Left renal cortex interstitium (tissue), 4 donors: ENCODE results near the gene CTDP1. TPM values are rescaled to one million over a fixed set of nuclear protein-coding genes. Genes with fewer than 3 reads are reported as not detected.

ENCODE experiments used
- DNase-seq, 4 donors: peaks; one replicate each; pipeline ENCODE4 v3.0.0-alpha.2; 2013; ENCODE audit warnings: low read depth in 4 of 4, low spot score in 2 of 4, missing footprints in 1 of 4
- polyA plus RNA-seq, 4 donors: library from polyadenylated mRNA; unstranded; fragments of 120-200 nt; gene quantifications; one replicate each; pipeline ENCODE4 v1.2.1, GENCODE V29; 2013; ENCODE audit not compliant: insufficient read length in 4 of 4

CTDP1 gene
- polyA plus RNA-seq, 4 donors = 11.1 to 18.0 (median 15.2) TPM

DNA sequence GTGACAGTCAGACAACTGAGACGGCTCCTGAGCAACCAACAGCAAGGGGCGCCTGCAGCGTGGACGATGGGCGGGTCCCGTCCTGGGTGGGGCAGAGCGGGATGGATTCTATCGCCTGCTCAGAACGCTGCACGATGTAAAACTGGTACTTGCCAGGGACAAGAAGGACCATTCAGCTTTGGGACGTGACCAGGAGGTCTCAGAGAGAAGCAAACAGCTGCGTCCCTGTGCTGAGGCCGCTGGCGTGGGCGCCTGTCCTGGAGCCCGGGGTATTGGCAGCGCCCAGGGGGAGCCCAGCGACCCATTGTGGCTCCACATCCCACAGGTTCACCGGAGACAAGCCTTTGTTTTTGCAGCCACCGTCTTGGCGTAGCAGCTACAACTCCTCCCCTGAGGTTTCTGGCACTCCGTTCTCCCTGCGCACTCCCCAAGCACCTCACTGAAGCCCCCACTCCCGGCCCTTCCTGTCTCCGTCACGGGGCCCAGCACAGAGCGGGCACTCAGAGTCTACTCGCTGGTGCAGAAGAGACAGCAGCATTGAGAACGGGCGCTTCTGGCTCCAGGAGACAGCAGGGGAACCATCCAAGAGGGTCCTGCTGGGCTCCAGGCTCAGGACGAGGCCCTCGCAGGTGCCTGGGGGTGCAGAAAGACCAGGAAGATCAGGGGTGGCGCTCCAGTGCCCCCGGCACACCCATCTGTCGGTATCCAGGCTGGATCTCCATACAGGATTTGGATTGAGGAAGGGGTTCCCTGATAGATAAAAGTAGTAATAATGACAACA lies 96.0 kb downstream of the CTDP1 start:
- DNase-seq = no peak

GRCh38 chr18:79776674-79777073 lies 97.1 kb downstream of the CTDP1 start:
- no peak for DNase-seq

DNA sequence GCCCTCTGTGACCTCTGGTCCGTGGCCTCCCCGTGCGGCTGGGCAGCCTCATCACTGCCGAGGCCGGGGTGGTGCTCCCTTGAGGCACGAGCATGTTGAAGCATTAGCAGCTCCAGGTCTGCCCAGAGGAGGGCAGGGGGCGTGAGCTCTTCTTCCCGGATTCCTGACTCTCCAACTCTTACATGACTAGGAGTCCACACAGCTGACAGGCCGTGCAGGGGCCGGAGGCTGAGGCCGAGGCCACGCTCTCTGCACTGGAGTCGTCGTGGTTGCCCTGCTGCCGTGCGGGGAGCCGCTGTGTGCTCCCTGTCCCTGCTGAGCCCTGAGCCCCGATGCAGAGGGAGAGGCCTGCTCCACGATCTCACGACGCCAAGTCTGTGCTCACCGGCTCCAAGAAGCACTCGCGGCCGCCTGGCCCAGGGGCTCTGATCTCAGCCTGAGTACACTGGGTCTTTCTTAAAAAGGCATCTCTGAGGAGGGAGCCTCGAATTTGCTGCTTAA lies 98.7 kb downstream of the CTDP1 start:
- no peak for DNase-seq

GRCh38 chr18:79779021-79779699 lies 99.6 kb downstream of the CTDP1 start:
- DNase-seq = no peak

- no peak for DNase-seq
Measured at GRCh38 chr18:79779700-79780190, 100.1 kb downstream of the CTDP1 start.

DNA sequence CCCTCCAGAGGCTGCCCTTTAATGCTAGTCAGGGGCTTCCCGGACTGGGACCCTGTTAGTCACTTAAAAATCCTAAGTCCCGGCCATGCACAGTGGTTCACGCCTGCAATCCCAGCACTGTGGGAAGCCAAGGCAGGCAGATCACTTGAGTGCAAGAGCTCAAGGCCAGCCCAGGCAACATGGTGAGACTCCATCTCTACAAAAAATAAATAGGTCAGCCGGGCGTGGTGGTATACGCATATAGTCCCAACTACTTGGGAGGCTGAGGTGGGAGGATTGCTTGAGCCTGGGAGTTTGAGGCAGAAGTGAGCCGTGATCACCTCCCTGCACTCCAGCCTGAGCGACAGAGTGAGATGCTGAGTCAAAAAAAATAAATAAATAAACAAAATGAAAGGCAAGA lies 100.9 kb downstream of the CTDP1 start:
- DNase-seq = no peak

DNA sequence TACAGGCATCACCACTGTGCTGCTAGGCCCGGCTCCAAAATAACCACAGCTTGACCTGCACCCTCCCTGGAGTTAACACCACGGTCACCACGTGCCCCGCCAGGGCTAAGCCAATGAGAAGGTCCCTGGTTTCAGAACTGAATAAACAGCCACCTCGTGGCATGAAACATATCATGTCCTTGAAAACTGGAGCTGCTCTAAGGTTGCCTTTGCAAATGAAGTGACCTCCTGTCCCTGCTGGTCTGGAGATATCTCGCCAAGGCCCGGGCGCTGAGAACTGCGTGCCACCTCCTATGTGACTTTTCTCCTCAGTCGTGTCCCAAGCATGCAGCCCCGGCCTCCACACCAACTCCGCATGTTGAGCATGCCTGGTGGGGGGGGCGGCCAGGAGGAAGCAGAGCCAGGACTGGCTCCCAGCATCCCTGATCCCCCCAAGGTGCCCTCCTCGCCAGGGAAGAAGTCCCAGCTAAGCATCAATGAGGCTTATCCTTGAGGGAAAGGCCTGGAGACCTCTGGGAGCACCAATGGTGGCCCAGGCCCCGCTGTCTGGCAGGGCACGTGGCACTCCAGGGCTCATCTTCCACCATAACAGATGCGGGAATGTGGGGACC lies 101.8 kb downstream of the CTDP1 start:
- DNase-seq = no peak

DNA sequence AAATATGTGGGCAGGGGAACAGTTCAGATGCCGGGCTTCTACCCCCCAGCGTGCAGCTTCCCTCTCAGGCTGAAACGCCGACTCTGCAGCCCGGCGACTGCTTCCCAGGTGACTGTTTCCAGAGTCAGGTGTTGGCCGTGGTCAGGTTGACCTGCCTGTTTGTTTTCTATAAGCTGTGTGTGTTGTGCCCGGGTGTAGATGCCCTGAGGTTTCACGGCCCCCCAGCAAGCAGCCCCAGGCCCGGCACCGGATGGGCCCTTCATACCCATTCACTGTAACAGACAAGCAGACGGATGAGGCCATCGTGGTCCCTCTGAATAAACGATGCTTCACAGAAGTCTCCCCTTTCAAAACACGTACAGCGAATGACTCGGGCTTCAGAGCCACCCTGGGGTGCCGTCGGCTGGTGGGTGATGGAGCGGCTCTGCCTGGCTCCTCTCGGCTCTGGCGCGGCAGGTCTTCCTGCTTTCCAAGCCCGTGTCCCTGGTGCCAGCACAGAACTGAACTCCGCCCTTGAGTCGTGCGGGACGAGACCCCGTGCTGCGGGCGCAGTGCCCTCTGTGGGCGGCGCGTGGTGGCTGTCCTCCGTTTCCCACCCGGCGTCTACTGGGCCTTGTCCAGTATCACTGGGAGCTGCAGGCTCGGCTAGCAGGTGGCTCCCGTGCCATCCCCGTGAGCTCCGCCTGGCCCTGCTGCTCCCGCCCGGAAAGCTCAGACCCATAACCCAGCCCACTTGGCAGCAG lies 103.1 kb downstream of the CTDP1 start:
- no peak for DNase-seq

GRCh38 chr18:79784071-79784913 lies 104.7 kb downstream of the CTDP1 start:
- DNase-seq = no peak

DNA sequence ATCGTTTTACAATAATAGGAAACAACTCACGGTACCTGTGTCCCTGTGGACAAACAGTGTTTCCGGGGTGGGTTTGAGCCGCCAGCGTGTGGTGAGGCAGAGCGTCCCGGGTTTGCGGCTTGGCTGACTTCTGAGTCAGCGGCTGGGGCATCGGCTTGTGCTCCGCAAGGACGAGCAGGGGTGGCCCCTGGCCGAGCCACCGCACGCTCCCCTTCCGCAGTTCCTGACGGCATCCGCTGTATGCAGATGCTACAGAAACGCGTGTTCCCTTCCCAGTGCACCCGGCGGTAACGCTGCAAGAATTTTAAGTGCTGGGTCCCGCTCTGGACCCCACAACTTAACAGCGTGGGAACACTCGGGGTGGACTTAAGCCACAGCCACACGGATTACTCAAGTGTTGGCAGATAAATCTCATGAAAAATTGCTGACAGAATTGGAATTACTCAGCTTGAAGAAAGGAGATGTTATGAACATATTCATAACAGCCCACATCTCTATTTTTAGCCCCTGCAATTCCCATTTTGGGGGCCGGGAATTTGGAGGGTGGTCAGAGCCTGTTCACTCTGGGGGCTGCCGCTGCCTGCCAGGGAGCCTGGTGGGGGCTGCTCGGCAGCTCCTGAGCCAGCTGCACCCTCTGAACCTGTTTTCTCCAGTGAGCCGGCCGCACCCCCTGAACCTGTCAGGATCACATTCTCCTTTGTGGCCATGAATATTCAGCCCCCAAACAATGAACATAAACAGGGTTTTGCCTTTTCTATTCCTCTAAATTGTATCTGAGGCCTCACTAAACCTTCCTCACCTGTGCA lies 105.6 kb downstream of the CTDP1 start:
- DNase-seq = no peak

DNA sequence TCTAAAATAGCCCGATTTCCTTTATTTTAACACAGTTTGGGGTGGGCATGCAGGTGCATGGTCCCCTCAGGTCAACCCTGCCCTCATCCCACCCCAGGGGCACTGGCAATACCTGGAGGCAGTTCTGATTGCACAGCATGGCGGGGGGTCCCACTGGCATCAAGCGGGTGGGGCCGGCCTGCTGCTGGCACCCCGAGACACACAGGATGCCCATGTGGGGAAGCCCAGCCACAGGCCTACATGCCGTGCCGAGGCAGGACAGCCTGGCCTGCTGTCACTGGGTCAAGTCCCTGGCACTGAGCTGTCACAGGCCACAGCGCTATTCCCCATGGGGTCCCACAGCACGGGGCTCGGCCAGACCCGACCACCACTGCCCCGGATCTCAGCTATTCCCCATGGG lies 106.2 kb downstream of the CTDP1 start:
- no peak for DNase-seq

GRCh38 chr18:79786304-79786703 lies 106.7 kb downstream of the CTDP1 start:
- no peak for DNase-seq

- DNase-seq = no peak
Measured at GRCh38 chr18:79786786-79787526, 107.4 kb downstream of the CTDP1 start.

- no peak for DNase-seq
Measured at GRCh38 chr18:79787527-79787864, 107.9 kb downstream of the CTDP1 start.

GRCh38 chr18:79787865-79788733 lies 108.5 kb downstream of the CTDP1 start:
- DNase-seq = no peak

- no peak for DNase-seq
Measured at GRCh38 chr18:79788734-79789085, 109.1 kb downstream of the CTDP1 start.

GRCh38 chr18:79789091-79789891 lies 109.7 kb downstream of the CTDP1 start:
- no peak for DNase-seq
